Calu3 (cell line): Measurements from ENCODE around the gene ZNF335. TPM values are rescaled to one million over a fixed set of nuclear protein-coding genes. Genes with fewer than 3 reads are reported as not detected.
"Not testable (repeated sequence)": the region's sequence is repeated elsewhere in the genome, so short reads cannot be mapped to it uniquely, and the experiment has no call there.

Source experiments
- BruUV-seq: library from RNA; stranded (reverse); fragments of 400-500 nt; replicated peaks from 2 replicates; lab custom pipeline; 2021; lab: Mats Ljungman, UMichigan
- CTCF ChIA-PET: fragments of 300-600 bp; sonication (Branson Sonifier 250); formaldehyde crosslinking; loops from one replicate; lab custom pipeline; 2022; ENCODE audit warnings: antibody characterized with exemption; lab: Charles Lee
- DNase-seq: peaks from one replicate; pipeline ENCODE4 v3.0.0; 2022
- H3K27ac Mint-ChIP-seq: one replicate; pipeline ENCODE4 v1.8.0; 2022; ENCODE audit warnings: mixed read lengths; ENCODE audit not compliant: unreplicated experiment
- H3K27me3 Mint-ChIP-seq: one replicate; pipeline ENCODE4 v1.8.0; 2022; ENCODE audit warnings: mixed read lengths; ENCODE audit not compliant: unreplicated experiment
- H3K36me3 Mint-ChIP-seq: one replicate; pipeline ENCODE4 v1.8.0; 2022; ENCODE audit warnings: mild to moderate bottlenecking, moderate library complexity, mixed read lengths; ENCODE audit not compliant: insufficient read depth, unreplicated experiment
- H3K4me1 Mint-ChIP-seq: one replicate; pipeline ENCODE4 v1.8.0; 2022; ENCODE audit warnings: mild to moderate bottlenecking, low read depth, mixed read lengths; ENCODE audit not compliant: unreplicated experiment
- H3K4me3 Mint-ChIP-seq: one replicate; pipeline ENCODE4 v1.8.0; 2022; ENCODE audit warnings: mild to moderate bottlenecking, low read depth, moderate library complexity, mixed read lengths; ENCODE audit not compliant: unreplicated experiment
- H3K9me3 Mint-ChIP-seq: one replicate; pipeline ENCODE4 v1.8.0; 2022; ENCODE audit warnings: low read depth, mixed read lengths; ENCODE audit not compliant: unreplicated experiment
- CTCF ChIP-seq: fragments of 200-600 bp; IDR thresholded peaks from one replicate; pipeline ENCODE4 v1.8.0; 2022; ENCODE audit warnings: antibody characterized with exemption; ENCODE audit not compliant: unreplicated experiment
- intact Hi-C: fragments of 100-400 bp; cut with micrococcal nuclease; formaldehyde crosslinking; loops from one replicate; pipeline ENCODE4 v1.10.0; 2022; ENCODE audit not compliant: unreplicated experiment
- total RNA-seq: library from RNA; stranded (reverse); gene quantifications from 2 replicates; pipeline ENCODE4 v1.2.3, GENCODE V29; 2022

ZNF335 gene
- total RNA-seq, 1 experiment from 2014 or later = 31.9 TPM

DNA sequence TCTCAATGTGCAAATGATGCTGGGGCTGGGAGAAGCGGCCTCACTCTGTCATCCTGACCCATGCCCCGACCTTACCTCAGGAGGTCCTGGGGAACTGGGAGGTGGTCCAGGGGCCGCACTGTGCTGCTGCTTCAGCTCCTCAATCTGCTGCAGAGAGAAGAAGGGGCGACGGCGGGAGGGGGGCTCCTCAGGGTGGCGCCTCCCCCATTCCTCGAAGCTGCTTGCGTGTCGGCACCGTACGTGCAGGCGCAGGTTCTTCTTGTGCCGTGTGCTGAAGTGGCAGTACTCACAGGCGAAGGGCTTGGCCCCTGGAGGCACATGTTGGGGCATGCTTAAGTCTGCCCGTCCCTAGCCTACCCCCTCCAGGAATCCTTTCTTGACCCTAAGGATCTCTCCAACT lies 12.9 kb downstream of the ZNF335 start:
- CTCF ChIA-PET = interaction anchor here (1.1 kb wide), 1 partner anchor 12 kb away, joined by 3 read pairs; no protein-coding TSS in a partner anchor
- H3K36me3 Mint-ChIP-seq = peaks cover 49% of the 10 kb centered on the region
- no peaks in the 10 kb centered on the region for H3K9me3 Mint-ChIP-seq
- no TSS peak for BruUV-seq
- no peak overlapping the region for H3K27ac Mint-ChIP-seq
- no peaks in the 10 kb centered on the region for H3K27me3 Mint-ChIP-seq
- no peak overlapping the region for H3K4me3 Mint-ChIP-seq
- DNase-seq = no peak
- intact Hi-C loops = no loop called here
- H3K4me1 Mint-ChIP-seq = no peaks in the 10 kb centered on the region
- TF ChIP-seq CTCF = no peak

DNA sequence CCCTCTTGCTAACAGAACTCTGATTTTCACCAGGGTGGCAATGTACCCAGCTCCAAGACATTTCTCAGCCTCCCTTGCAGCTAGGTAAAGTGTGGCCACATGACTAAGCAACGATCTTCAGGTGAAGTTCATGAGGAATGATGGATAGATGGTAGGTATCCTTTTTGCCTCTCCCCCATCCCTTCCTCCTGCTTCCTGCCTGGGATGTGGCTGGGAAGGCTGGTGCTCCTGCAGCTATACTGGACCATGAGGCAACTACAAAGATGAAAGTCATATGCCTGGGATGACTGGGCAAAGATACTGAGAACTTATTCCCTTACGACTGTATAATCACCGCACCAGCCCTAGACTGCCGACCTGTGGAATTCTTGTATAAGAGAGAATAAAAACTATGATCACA lies 13.4 kb downstream of the ZNF335 start:
- intact Hi-C loops = no loop called here
- Mint-ChIP-seq H3K4me1 (no peaks in the 10 kb centered on the region), H3K27me3 (no peaks in the 10 kb centered on the region), H3K27ac (no peak overlapping the region), H3K9me3 (no peaks in the 10 kb centered on the region), H3K4me3 (no peak overlapping the region), H3K36me3 (peaks cover 49% of the 10 kb centered on the region)
- no peak for DNase-seq
- no TSS peak for BruUV-seq
- CTCF ChIA-PET = interaction anchor here (1.5 kb wide), 1 partner anchor 11 kb away, joined by 8 read pairs; no protein-coding TSS in a partner anchor
- no peak for TF ChIP-seq CTCF

- Mint-ChIP-seq H3K27ac (no peak overlapping the region), H3K27me3 (no peaks in the 10 kb centered on the region), H3K9me3 (no peaks in the 10 kb centered on the region), H3K4me1 (no peaks in the 10 kb centered on the region), H3K4me3 (no peak overlapping the region), H3K36me3 (peaks cover 39% of the 10 kb centered on the region)
- BruUV-seq = no TSS peak
- intact Hi-C loops = no loop called here
- TF ChIP-seq CTCF = no peak
- CTCF ChIA-PET = interaction anchor here (0.7 to 1.5 kb wide), 2 partner anchors 13 kb away, joined by 3 to 8 read pairs; no protein-coding TSS in a partner anchor
- no peak for DNase-seq
Measured at GRCh38 chr20:45957021-45957941, 14.7 kb downstream of the ZNF335 start.

GRCh38 chr20:45956326-45956725 lies 15.7 kb downstream of the ZNF335 start:
- BruUV-seq, CTCF ChIA-PET, H3K9me3 Mint-ChIP-seq, H3K4me3 Mint-ChIP-seq, intact Hi-C loops, H3K27me3 Mint-ChIP-seq, H3K27ac Mint-ChIP-seq, DNase-seq, H3K4me1 Mint-ChIP-seq: not testable (repeated sequence)
- H3K36me3 Mint-ChIP-seq = peaks cover 45% of the 10 kb centered on the region

DNA sequence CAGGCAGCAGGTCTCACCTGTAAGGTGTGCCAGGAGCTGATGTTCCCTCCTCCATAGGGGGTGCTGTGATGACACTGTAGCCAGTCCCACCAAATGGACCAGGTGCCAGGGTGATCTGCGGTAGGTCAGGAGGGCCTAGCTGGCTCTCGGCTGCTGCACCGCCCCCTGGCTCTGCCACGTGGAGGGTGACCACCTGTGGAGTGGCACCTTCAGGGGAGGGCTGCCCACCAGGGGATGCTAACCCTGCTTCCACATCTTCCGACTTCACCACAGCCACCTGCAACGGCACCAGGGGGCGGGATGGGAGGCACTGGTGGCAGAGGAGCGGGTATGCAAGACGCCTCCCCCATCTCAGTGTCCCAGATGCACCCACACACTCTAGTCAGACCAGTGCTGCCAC lies 18.3 kb downstream of the ZNF335 start:
- H3K36me3 Mint-ChIP-seq = peaks cover 65% of the 10 kb centered on the region
- H3K4me3 Mint-ChIP-seq = no peak overlapping the region
- H3K27ac Mint-ChIP-seq = no peak overlapping the region
- CTCF ChIA-PET = interaction anchor here (0.6 kb wide), 1 partner anchor 173 kb away, joined by 9 read pairs; no protein-coding TSS in a partner anchor
- intact Hi-C loops = no loop called here
- no TSS peak for BruUV-seq
- no peak for TF ChIP-seq CTCF
- no peaks in the 10 kb centered on the region for H3K4me1 Mint-ChIP-seq
- H3K27me3 Mint-ChIP-seq = no peaks in the 10 kb centered on the region
- no peak for DNase-seq
- H3K9me3 Mint-ChIP-seq = no peaks in the 10 kb centered on the region
